ENCODE results near the gene ROPN1L.

DNA sequence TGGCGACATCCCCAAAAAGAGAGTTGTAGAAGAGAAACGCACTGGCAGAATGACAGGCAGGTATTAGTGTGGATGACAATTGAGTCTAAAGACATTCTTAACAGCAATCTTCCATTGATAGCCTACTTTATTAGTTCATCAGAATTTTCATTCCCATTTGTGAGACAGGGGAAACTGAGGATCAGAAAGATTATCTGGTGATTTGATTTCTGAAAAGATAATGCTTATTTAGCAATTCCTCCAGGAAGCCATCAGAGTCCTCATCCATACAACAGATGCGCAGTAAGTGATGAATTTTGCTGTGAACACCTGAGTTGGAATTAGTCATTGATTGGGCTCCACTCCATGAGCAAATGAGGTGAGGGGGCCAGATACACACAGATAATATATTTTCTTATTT, 64.9 kb downstream of the ROPN1L start:
- TF ChIP-seq, protein P1, sequence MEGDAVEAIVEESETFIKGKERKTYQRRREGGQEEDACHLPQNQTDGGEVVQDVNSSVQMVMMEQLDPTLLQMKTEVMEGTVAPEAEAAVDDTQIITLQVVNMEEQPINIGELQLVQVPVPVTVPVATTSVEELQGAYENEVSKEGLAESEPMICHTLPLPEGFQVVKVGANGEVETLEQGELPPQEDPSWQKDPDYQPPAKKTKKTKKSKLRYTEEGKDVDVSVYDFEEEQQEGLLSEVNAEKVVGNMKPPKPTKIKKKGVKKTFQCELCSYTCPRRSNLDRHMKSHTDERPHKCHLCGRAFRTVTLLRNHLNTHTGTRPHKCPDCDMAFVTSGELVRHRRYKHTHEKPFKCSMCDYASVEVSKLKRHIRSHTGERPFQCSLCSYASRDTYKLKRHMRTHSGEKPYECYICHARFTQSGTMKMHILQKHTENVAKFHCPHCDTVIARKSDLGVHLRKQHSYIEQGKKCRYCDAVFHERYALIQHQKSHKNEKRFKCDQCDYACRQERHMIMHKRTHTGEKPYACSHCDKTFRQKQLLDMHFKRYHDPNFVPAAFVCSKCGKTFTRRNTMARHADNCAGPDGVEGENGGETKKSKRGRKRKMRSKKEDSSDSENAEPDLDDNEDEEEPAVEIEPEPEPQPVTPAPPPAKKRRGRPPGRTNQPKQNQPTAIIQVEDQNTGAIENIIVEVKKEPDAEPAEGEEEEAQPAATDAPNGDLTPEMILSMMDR (IDR thresholded peaks at IDR 0.05) = no peak
- TF ChIP-seq POLR2A (IDR thresholded peaks at IDR 0.05) = no peak

Measured in lower leg skin (tissue), 3 donors.